ENCODE data around the gene TRPM6. TPM values are rescaled to one million over a fixed set of nuclear protein-coding genes. Genes with fewer than 3 reads are reported as not detected.

The TRPM6 gene
- total RNA-seq, 2 experiments from 2014 or later: not detected

DNA sequence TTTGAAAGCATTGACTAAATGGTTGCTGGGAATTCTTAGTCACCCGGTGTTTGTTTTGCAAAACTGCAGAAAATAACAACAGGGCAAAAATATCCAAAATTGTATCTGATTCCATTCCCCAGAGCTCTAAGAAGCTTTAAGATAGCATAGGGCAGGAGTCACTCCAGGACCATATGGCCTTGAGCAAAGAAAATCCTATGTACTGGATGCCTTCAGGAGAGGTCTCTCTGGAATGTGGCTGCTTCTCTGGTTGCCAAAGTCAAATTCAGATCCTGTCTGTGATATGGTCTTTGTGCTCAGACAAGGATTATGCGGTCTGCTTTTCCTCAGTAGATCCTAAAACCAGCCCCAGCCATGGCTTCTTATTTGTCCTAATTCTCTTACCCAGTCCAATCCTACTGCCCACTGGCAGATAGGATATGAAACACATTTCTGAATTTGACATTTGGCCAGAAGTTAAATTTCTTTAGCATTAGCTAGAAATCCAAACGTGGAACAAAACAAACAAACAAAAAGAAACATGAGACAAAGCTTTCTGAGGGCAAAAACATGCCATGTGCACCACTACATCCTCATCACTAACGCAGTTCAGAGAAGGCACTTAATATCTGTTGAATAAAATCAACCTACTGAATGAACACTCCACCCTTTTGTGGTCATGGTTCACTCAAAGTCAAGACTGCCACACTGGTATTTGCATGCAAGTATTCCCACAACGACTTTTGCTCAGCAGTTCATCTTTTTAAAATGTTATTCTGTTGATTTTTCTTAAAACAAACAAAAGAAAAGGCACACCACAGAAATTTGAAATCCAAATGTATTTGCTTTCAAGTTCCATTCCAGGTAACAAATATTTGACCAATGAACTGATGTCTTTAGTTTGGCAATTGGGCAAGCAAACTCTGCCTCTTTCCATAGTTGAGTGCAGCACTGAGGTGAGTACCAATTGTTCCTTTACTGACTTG lies 165.7 kb downstream of the TRPM6 start:
- H3K9me3 ChIP-seq (ENCODE audit: control insufficient read depth in 1 of 2, insufficient read depth in 1 of 2, low read length in 2 of 2): no peaks in the 10 kb centered on the region
- Mint-ChIP-seq H3K9me3 (no peaks in the 10 kb centered on the region), H3K27me3 (peaks cover 29% of the 10 kb centered on the region), H3K36me3 (ENCODE audit: low read depth) (no peaks in the 10 kb centered on the region), H3K4me1 (ENCODE audit: low read depth) (no peaks in the 10 kb centered on the region), H3K4me3 (no peak overlapping the region), H3K27ac (no peak overlapping the region)
- no peaks in the 10 kb centered on the region for H3K36me3 ChIP-seq (ENCODE audit: insufficient read depth, low read length)
- DNase-seq: no peak
- POLR2A ChIA-PET: no interaction called here
- intact Hi-C loops (cut with DNase I, micrococcal nuclease): no loop called here
- peaks cover 0 to 5% of the 10 kb centered on the region in 2 experiments for H3K27me3 ChIP-seq (ENCODE audit: control insufficient read depth in 1 of 2, insufficient read depth in 2 of 2, low read length in 2 of 2)
- TF ChIP-seq CTCF (IDR thresholded peaks at IDR 0.05): no peak
- no peak overlapping the region for H3K4me3 ChIP-seq (ENCODE audit: low read length)
- CTCF ChIA-PET: no interaction called here
- H3K27ac ChIP-seq (ENCODE audit: low read depth in 1 of 2, low read length in 2 of 2): no peak overlapping the region
- no peaks in the 10 kb centered on the region for H3K4me1 ChIP-seq (ENCODE audit: insufficient read depth, low read length)
- ATAC-seq (ENCODE audit: poor library complexity): no peak

GRCh38 chr9:74719306-74719705 lies 168.4 kb downstream of the TRPM6 start:
- Histone ChIP-seq H3K9me3 (ENCODE audit: control insufficient read depth in 1 of 2, insufficient read depth in 1 of 2, low read length in 2 of 2) (no peaks in the 10 kb centered on the region), H3K36me3 (ENCODE audit: insufficient read depth, low read length) (no peaks in the 10 kb centered on the region), H3K27me3 (ENCODE audit: control insufficient read depth in 1 of 2, insufficient read depth in 2 of 2, low read length in 2 of 2) (no peaks in the 10 kb centered on the region), H3K4me1 (ENCODE audit: insufficient read depth, low read length) (no peaks in the 10 kb centered on the region), H3K27ac (ENCODE audit: low read depth in 1 of 2, low read length in 2 of 2) (no peak overlapping the region), H3K4me3 (ENCODE audit: low read length) (no peak overlapping the region)
- no peak for TF ChIP-seq CTCF (IDR thresholded peaks at IDR 0.05)
- Mint-ChIP-seq H3K9me3 (no peaks in the 10 kb centered on the region), H3K4me1 (ENCODE audit: low read depth) (no peaks in the 10 kb centered on the region), H3K36me3 (ENCODE audit: low read depth) (no peaks in the 10 kb centered on the region), H3K27ac (no peak overlapping the region), H3K27me3 (peaks cover 26% of the 10 kb centered on the region), H3K4me3 (no peak overlapping the region)
- ATAC-seq (ENCODE audit: poor library complexity) (no peak), DNase-seq (no peak)
- ChIA-PET CTCF (interaction anchor here (0.8 kb wide), 1 partner anchor 82 kb away, joined by 3 read pairs; no protein-coding TSS in a partner anchor), POLR2A (no interaction called here)
- intact Hi-C loops (cut with DNase I, micrococcal nuclease): no loop called here

GRCh38 chr9:74718709-74719108 lies 169.0 kb downstream of the TRPM6 start:
- no peak for TF ChIP-seq CTCF (IDR thresholded peaks at IDR 0.05)
- no peak for DNase-seq
- peaks cover 20% of the 10 kb centered on the region for H3K27me3 Mint-ChIP-seq

More at GRCh38 chr9:74718709-74719108, 169.0 kb downstream of the TRPM6 start:
- Histone ChIP-seq H3K9me3 (ENCODE audit: control insufficient read depth in 1 of 2, insufficient read depth in 1 of 2, low read length in 2 of 2) (no peaks in the 10 kb centered on the region), H3K4me3 (ENCODE audit: low read length) (no peak overlapping the region), H3K27ac (ENCODE audit: low read depth in 1 of 2, low read length in 2 of 2) (no peak overlapping the region), H3K36me3 (ENCODE audit: insufficient read depth, low read length) (no peaks in the 10 kb centered on the region), H3K4me1 (ENCODE audit: insufficient read depth, low read length) (no peaks in the 10 kb centered on the region), H3K27me3 (ENCODE audit: control insufficient read depth in 1 of 2, insufficient read depth in 2 of 2, low read length in 2 of 2) (no peaks in the 10 kb centered on the region)
- Mint-ChIP-seq H3K36me3 (ENCODE audit: low read depth) (no peaks in the 10 kb centered on the region), H3K4me3 (no peak overlapping the region), H3K9me3 (no peaks in the 10 kb centered on the region), H3K27ac (no peak overlapping the region), H3K4me1 (ENCODE audit: low read depth) (no peaks in the 10 kb centered on the region)
- ChIA-PET POLR2A (no interaction called here), CTCF (no interaction called here)
- ATAC-seq (ENCODE audit: poor library complexity): no peak
- intact Hi-C loops (cut with DNase I, micrococcal nuclease): no loop called here
